Right lobe of liver (tissue), 6 donors: ENCODE measurements around the gene C9. TPM values are rescaled to one million over a fixed set of nuclear protein-coding genes. Genes with fewer than 3 reads are reported as not detected.

Experiments
- ATAC-seq, 4 donors: fragments of 200-7000 bp; cut with Tn5 transposase; one replicate each; pipeline ENCODE4 v1.9.1; 2020; ENCODE audit warnings: mild to moderate bottlenecking in 4 of 4, moderate library complexity in 4 of 4
- DNase-seq, 3 donors: peaks; one replicate each; pipeline ENCODE4 v3.0.0-alpha.2; 2020
- H3K27ac ChIP-seq, 3 donors: fragments of 200-600 bp; one replicate each; pipeline ENCODE4 v1.8.0; 2022
- H3K27me3 ChIP-seq, 2 donors: fragments of 200-600 bp; one replicate each; pipeline ENCODE4 v1.8.0; 2022
- H3K36me3 ChIP-seq, 4 donors: fragments of 200-600 bp; sonication (generic) in 1 of 4; one replicate each; pipeline versions ENCODE4 v1.5.1 to v1.8.0; 2017 to 2022; ENCODE audit warnings: control low read depth in 1 of 4
- H3K4me1 ChIP-seq, 4 donors: fragments of 200-600 bp; sonication (generic) in 1 of 4; one replicate each; pipeline versions ENCODE4 v1.5.1 to v1.8.0; 2017 to 2022; ENCODE audit warnings: control low read depth in 1 of 4
- H3K4me3 ChIP-seq, 3 donors: fragments of 200-600 bp; one replicate each; pipeline ENCODE4 v1.8.0; 2022
- H3K9me3 ChIP-seq, 4 donors: fragments of 200-600 bp; sonication (generic) in 1 of 4; one replicate each; pipeline versions ENCODE4 v1.5.1 to v1.8.0; 2017 to 2022; ENCODE audit warnings: control low read depth in 1 of 4
- CTCF ChIP-seq, 4 donors: fragments of 200-600 bp in 3 of 4; fragments of 450-650 bp in 1 of 4; IDR thresholded peaks; one replicate each; pipeline versions ENCODE4 v1.5.1 to v1.8.0; 2016 to 2022; ENCODE audit warnings: antibody characterized with exemption in 4 of 4, mild to moderate bottlenecking in 2 of 4
- POLR2A ChIP-seq: fragments of 450-650 bp; IDR thresholded peaks from one replicate; pipeline ENCODE4 v1.6.1; 2017; ENCODE audit warnings: antibody characterized with exemption, mild to moderate bottlenecking
- WGBS: methylation state at CpG from one replicate; pipeline ENCODE4 v1.1.6; 2018; ENCODE audit warnings: low coverage, low lambda C conversion rate; ENCODE audit not compliant: insufficient coverage; ENCODE audit errors: missing lambda C conversion rate; 5-methylcytosine and 5-hydroxymethylcytosine counted together
- intact Hi-C, 2 donors: fragments of 100-400 bp; cut with DNase I; formaldehyde crosslinking; loops; one replicate each; pipeline versions ENCODE4 v1.11.2 to v1.14.1; 2022
- total RNA-seq, 6 experiments: library from RNA; depleted of rRNA in 2 of 6; stranded (reverse); fragments of >200 nt in 2 of 6; fragmentation: NEBNext Ultra II Directional in 3 of 6; extraction: Animal tissue kit (Norgen Biotek cat#: 25700) in 3 of 6; gene quantifications; one replicate each; pipeline versions ENCODE4 v1.1.0 to v1.2.4, GENCODE V29; 2016 to 2023
- donor health status: DM: no; HTN: yes; CAD: no.
- donor health status: DM: no; HTN: no; CAD: no.
- donor health status: DM: no; HTN: no; CAD: no.
- donor health status: DM: no; HTN: yes; CAD: no.
- donor health status: DM: no; HTN: yes; CAD: no.

C9 gene
- total RNA-seq, 6 experiments from 2014 or later: 926 to 1,698 (median 1,449) TPM

- WGBS: 71% methylated on average over 4 of the region's 4 CpGs
- Histone ChIP-seq H3K36me3 (peaks cover 0 to 90% (median 41%) of the 10 kb centered on the region in 4 donors), H3K4me1 (no peaks in the 10 kb centered on the region), H3K27ac (no peak overlapping the region), H3K9me3 (no peaks in the 10 kb centered on the region), H3K4me3 (no peak overlapping the region), H3K27me3 (no peaks in the 10 kb centered on the region)
- DNase-seq (no peak), ATAC-seq (peak in 1 of 4 donors; percentile 4)
- intact Hi-C loops: no loop called here
- TF ChIP-seq CTCF (IDR thresholded peaks at IDR 0.05): no peak
- TF ChIP-seq POLR2A: no peak
Observed at GRCh38 chr5:39315995-39316394, 48.3 kb downstream of the C9 start.

- H3K27ac ChIP-seq: no peak overlapping the region
- TF ChIP-seq POLR2A (no peak), CTCF (IDR thresholded peaks at IDR 0.05) (no peak)
- H3K4me1 ChIP-seq: no peaks in the 10 kb centered on the region
- intact Hi-C loops: no loop called here
- no peak overlapping the region for H3K4me3 ChIP-seq
- ATAC-seq (no peak), DNase-seq (no peak)
- H3K27me3 ChIP-seq: no peaks in the 10 kb centered on the region
- peaks cover 0 to 91% (median 46%) of the 10 kb centered on the region in 4 donors for H3K36me3 ChIP-seq
- WGBS: 100% methylated on average over 1 of the region's 1 CpG
- no peaks in the 10 kb centered on the region for H3K9me3 ChIP-seq
Observed at GRCh38 chr5:39314591-39314990, 49.7 kb downstream of the C9 start.

DNA sequence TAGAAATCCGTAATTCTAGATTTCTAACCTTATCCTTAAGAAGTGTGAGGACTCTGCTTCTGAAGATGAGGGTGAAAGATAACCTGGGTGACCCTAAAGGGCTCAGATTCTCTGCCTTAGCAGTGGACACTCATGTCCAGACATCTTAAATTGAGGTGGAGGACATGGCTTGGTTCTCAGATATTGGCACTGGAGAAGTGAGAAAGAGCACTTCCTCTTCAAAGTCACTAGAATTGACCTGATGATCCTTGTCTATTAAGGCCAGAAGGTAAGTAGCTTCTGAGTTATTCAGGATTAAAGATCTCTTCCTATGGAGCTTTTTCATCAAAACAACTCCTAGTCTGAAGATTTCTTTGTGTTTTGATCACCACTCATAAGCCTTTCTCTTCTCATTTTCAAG is 54.8 kb downstream of the C9 start:
- intact Hi-C loops: no loop called here
- H3K27ac ChIP-seq: no peak overlapping the region
- TF ChIP-seq POLR2A (no peak), CTCF (IDR thresholded peaks at IDR 0.05) (no peak)

GRCh38 chr5:39302472-39302871 is 61.8 kb downstream of the C9 start:
- peaks cover 0 to 41% (median 21%) of the 10 kb centered on the region in 4 donors for H3K36me3 ChIP-seq
- H3K9me3 ChIP-seq: no peaks in the 10 kb centered on the region
- no peak overlapping the region for H3K4me3 ChIP-seq
- H3K27me3 ChIP-seq: no peaks in the 10 kb centered on the region
- DNase-seq (no peak), ATAC-seq (no peak)
- TF ChIP-seq POLR2A (no peak), CTCF (IDR thresholded peaks at IDR 0.05) (no peak)
- 86% methylated on average over 1 of the region's 1 CpG for WGBS
- intact Hi-C loops: no loop called here
- H3K4me1 ChIP-seq: no peaks in the 10 kb centered on the region
- H3K27ac ChIP-seq: no peak overlapping the region

More for the DNA sequence above, 54.8 kb downstream of the C9 start:
- Histone ChIP-seq H3K36me3 (peaks cover 0 to 83% (median 41%) of the 10 kb centered on the region in 4 donors), H3K27me3 (no peaks in the 10 kb centered on the region), H3K9me3 (no peaks in the 10 kb centered on the region), H3K4me1 (no peaks in the 10 kb centered on the region), H3K4me3 (no peak overlapping the region)
- ATAC-seq (no peak), DNase-seq (no peak)
- WGBS: 91% methylated on average over 1 of the region's 1 CpG

DNA sequence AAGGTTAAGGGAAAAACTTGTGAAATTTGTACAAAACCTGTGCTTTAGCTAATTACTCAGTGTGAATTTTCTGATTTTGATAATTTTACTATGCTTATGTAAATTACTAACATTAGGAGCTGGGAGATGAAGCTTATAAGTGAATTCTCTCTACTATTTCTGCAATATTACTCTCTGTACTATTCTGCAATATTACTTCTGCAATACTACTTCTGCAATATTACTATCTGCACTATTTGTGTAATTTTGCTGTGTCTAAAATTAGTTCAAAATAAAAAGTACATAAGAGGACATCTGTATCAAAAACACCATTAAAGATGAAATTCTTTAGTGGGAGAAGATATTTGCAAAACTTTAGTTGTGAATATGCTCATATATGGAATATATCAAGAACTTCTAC is 62.9 kb downstream of the C9 start:
- DNase-seq (no peak), ATAC-seq (no peak)
- Histone ChIP-seq H3K27me3 (no peaks in the 10 kb centered on the region), H3K4me3 (no peak overlapping the region), H3K9me3 (no peaks in the 10 kb centered on the region), H3K27ac (no peak overlapping the region), H3K36me3 (peaks cover 0 to 33% (median 15%) of the 10 kb centered on the region in 4 donors), H3K4me1 (no peaks in the 10 kb centered on the region)
- TF ChIP-seq CTCF (IDR thresholded peaks at IDR 0.05) (no peak), POLR2A (no peak)
- intact Hi-C loops: no loop called here
